Thoracic aorta (tissue), 2 donors: Measurements from ENCODE around the gene AKR1C3. TPM values are rescaled to one million over a fixed set of nuclear protein-coding genes. Genes with fewer than 3 reads are reported as not detected.
"Not testable (repeated sequence)": the region's sequence is repeated elsewhere in the genome, so short reads cannot be mapped to it uniquely, and the experiment has no call there.

Experiments
- ATAC-seq: fragments of 150-250 bp; one replicate; pipeline ENCODE4 v1.8.0; 2017; ENCODE audit warnings: low read depth; ENCODE audit not compliant: insufficient number of reproducible peaks, low FRiP score
- DNase-seq: peaks from one replicate; pipeline ENCODE4 v3.0.0-alpha.2; 2020; ENCODE audit warnings: low spot score
- H3K27ac ChIP-seq, 2 donors: fragments of 200-600 bp; sonication (generic); 1 replicate in 1 of 2; 2 replicates in 1 of 2; pipeline ENCODE4 v1.5.1; 2016; ENCODE audit warnings: mild to moderate bottlenecking in 2 of 2, moderate library complexity in 2 of 2
- H3K27me3 ChIP-seq: fragments of 200-600 bp; sonication (generic); replicated peaks from 2 replicates; pipeline ENCODE4 v1.6.0; 2016; ENCODE audit warnings: mild to moderate bottlenecking; ENCODE audit not compliant: insufficient read depth
- H3K36me3 ChIP-seq: fragments of 200-600 bp; sonication (generic); one replicate; pipeline ENCODE4 v1.5.1; 2016
- H3K4me1 ChIP-seq, 2 donors: fragments of 200-600 bp; sonication (generic); 1 replicate in 1 of 2; 2 replicates in 1 of 2; pipeline versions ENCODE4 v1.5.1 to v1.6.0; 2016; ENCODE audit warnings: low read depth in 2 of 2, mild to moderate bottlenecking in 1 of 2; ENCODE audit not compliant: control insufficient read depth in 1 of 2
- H3K4me3 ChIP-seq: fragments of 200-600 bp; sonication (generic); 2 replicates; pipeline ENCODE4 v1.5.1; 2016; ENCODE audit warnings: mild to moderate bottlenecking
- H3K9me3 ChIP-seq: fragments of 200-600 bp; sonication (generic); 2 replicates; pipeline ENCODE4 v1.5.1; 2016
- total RNA-seq, 2 donors: library from RNA; depleted of rRNA; stranded (reverse); fragments of >200 nt; gene quantifications; one replicate each; pipeline versions ENCODE4 v1.1.0 to v1.2.3, GENCODE V29; 2016
- TF ChIP-seq, protein P1 (sequence below): fragments of 200-600 bp; sonication (generic); IDR thresholded peaks from one replicate; pipeline ENCODE4 v1.5.1; 2019; ENCODE audit warnings: antibody characterized with exemption

The AKR1C3 gene
- total RNA-seq, 2 donors from 2014 or later, result 77.4 to 92.9 TPM

- DNase-seq, H3K4me3 ChIP-seq, H3K9me3 ChIP-seq, H3K4me1 ChIP-seq, H3K27ac ChIP-seq, ATAC-seq, H3K27me3 ChIP-seq, H3K36me3 ChIP-seq: not testable (repeated sequence)
Measured at GRCh38 chr10:5060791-5061190, 33.4 kb upstream of the AKR1C3 start.

- ATAC-seq (no peak), DNase-seq (no peak)
- no peak overlapping the region for H3K27ac ChIP-seq
- no peak overlapping the region for H3K4me3 ChIP-seq
- no peaks in the 10 kb centered on the region for H3K36me3 ChIP-seq
- no peaks in the 10 kb centered on the region for H3K4me1 ChIP-seq
- H3K27me3 ChIP-seq, result no peaks in the 10 kb centered on the region
- TF ChIP-seq, protein P1, sequence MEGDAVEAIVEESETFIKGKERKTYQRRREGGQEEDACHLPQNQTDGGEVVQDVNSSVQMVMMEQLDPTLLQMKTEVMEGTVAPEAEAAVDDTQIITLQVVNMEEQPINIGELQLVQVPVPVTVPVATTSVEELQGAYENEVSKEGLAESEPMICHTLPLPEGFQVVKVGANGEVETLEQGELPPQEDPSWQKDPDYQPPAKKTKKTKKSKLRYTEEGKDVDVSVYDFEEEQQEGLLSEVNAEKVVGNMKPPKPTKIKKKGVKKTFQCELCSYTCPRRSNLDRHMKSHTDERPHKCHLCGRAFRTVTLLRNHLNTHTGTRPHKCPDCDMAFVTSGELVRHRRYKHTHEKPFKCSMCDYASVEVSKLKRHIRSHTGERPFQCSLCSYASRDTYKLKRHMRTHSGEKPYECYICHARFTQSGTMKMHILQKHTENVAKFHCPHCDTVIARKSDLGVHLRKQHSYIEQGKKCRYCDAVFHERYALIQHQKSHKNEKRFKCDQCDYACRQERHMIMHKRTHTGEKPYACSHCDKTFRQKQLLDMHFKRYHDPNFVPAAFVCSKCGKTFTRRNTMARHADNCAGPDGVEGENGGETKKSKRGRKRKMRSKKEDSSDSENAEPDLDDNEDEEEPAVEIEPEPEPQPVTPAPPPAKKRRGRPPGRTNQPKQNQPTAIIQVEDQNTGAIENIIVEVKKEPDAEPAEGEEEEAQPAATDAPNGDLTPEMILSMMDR, result no peak
- H3K9me3 ChIP-seq, result no peaks in the 10 kb centered on the region
Measured at GRCh38 chr10:5064656-5065055, 29.6 kb upstream of the AKR1C3 start.

- H3K27ac ChIP-seq, result no peak overlapping the region
- DNase-seq (no peak), ATAC-seq (no peak)
- H3K27me3 ChIP-seq, result no peaks in the 10 kb centered on the region
- H3K4me3 ChIP-seq, result no peak overlapping the region
- peaks cover 15 to 28% of the 10 kb centered on the region in 2 donors for H3K4me1 ChIP-seq
- TF ChIP-seq, protein P1, result no peak
- H3K9me3 ChIP-seq, result no peaks in the 10 kb centered on the region
- no peaks in the 10 kb centered on the region for H3K36me3 ChIP-seq
Measured at GRCh38 chr10:5068274-5068984, 25.8 kb upstream of the AKR1C3 start.

- no peaks in the 10 kb centered on the region for H3K9me3 ChIP-seq
- DNase-seq (no peak), ATAC-seq (no peak)
- peak overlapping the region; percentile 82 to 84 for H3K27ac ChIP-seq
- H3K27me3 ChIP-seq, result no peaks in the 10 kb centered on the region
- peaks cover 15 to 30% of the 10 kb centered on the region in 2 donors for H3K4me1 ChIP-seq
- H3K36me3 ChIP-seq, result no peaks in the 10 kb centered on the region
- TF ChIP-seq, protein P1, result no peak
- peak overlapping the region; percentile 41 for H3K4me3 ChIP-seq
Measured at GRCh38 chr10:5070648-5071410, 23.4 kb upstream of the AKR1C3 start.

GRCh38 chr10:5071411-5072198 is 22.6 kb upstream of the AKR1C3 start:
- DNase-seq (peak; percentile 49), ATAC-seq (peak; percentile 98)
- Histone ChIP-seq H3K4me3 (peak overlapping the region; percentile 41), H3K9me3 (no peaks in the 10 kb centered on the region), H3K27ac (peak overlapping the region; percentile 82 to 84), H3K4me1 (peaks cover 18 to 37% of the 10 kb centered on the region in 2 donors), H3K36me3 (no peaks in the 10 kb centered on the region), H3K27me3 (no peaks in the 10 kb centered on the region)
- TF ChIP-seq, protein P1, result no peak
